ENCODE measurements around the gene ACTRT2. TPM values are rescaled to one million over a fixed set of nuclear protein-coding genes. Genes with fewer than 3 reads are reported as not detected.

The ACTRT2 gene
- total RNA-seq, 1 experiment from 2014 or later: not detected

DNA sequence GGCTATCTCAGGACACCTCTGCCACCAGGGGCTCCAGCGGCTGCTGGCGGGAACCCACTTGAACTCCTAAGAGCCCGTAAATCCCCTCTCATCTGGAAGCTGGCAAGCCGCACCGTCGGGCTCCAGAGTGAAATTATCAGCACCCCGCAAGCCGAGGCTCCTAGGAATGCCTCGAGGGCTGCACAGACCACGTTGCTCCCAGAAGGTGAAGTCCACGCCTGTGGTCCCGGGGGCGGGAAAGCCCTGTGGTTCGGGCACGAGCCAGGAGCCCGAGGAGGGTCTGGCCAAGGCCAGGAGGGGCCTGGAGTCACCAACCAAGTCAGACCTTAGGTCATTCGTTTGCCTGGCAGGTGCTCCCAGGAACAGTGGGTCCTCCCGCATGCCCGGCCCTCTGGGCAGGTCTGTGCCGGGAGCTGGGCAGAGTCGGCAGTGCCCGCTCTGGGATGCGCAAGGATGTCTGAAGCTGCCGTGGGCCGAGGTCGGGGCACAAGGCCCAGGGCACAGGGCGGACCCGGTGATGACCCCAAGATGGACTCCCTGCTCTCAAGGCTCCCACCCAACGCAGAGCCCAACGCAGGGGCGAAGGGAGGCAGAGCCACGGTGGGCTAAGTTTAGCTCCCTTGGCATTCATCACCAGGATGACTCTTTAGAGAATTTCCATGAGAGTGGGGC lies 8.9 kb downstream of the ACTRT2 start:
- TF ChIP-seq, protein P1, sequence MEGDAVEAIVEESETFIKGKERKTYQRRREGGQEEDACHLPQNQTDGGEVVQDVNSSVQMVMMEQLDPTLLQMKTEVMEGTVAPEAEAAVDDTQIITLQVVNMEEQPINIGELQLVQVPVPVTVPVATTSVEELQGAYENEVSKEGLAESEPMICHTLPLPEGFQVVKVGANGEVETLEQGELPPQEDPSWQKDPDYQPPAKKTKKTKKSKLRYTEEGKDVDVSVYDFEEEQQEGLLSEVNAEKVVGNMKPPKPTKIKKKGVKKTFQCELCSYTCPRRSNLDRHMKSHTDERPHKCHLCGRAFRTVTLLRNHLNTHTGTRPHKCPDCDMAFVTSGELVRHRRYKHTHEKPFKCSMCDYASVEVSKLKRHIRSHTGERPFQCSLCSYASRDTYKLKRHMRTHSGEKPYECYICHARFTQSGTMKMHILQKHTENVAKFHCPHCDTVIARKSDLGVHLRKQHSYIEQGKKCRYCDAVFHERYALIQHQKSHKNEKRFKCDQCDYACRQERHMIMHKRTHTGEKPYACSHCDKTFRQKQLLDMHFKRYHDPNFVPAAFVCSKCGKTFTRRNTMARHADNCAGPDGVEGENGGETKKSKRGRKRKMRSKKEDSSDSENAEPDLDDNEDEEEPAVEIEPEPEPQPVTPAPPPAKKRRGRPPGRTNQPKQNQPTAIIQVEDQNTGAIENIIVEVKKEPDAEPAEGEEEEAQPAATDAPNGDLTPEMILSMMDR (conservative IDR thresholded peaks at IDR 0.05): no peak
- Histone ChIP-seq H3K14ac (ENCODE audit: insufficient read depth, low read length) (no peak overlapping the region), H3K56ac (ENCODE audit: insufficient read length, low read depth, low read length) (no peak overlapping the region), H3K27ac (ENCODE audit: insufficient read length, low read depth, low read length) (no peak overlapping the region), H2BK12ac (ENCODE audit: insufficient read length, low read depth, low read length) (no peak overlapping the region), H4K20me1 (ENCODE audit: control insufficient read depth, insufficient read depth, insufficient read length) (no peaks in the 10 kb centered on the region), H4K5ac (ENCODE audit: insufficient read length, low read depth, low read length) (no peak overlapping the region), H3K4ac (ENCODE audit: low read depth, low read length) (no peak overlapping the region), H3K79me1 (ENCODE audit: insufficient read depth, low read depth, low read length, poor library complexity, severe bottlenecking) (no peaks in the 10 kb centered on the region), H2BK5ac (ENCODE audit: insufficient read length, low read length) (no peak overlapping the region), H4K8ac (replicated peaks; ENCODE audit: insufficient read length, low read depth, low read length) (no peak overlapping the region), H3K9ac (ENCODE audit: extremely low read depth, insufficient read length, low read length) (no peak overlapping the region), H3T11ph (ENCODE audit: low read length) (no peak overlapping the region), H3K4me1 (ENCODE audit: insufficient read depth, low read length) (no peaks in the 10 kb centered on the region), H3K4me2 (ENCODE audit: insufficient read depth, insufficient read length, low read length) (no peak overlapping the region), H2BK20ac (ENCODE audit: low read depth, low read length, poor library complexity, severe bottlenecking) (no peak overlapping the region), H3K79me2 (ENCODE audit: insufficient read depth, low read length) (no peaks in the 10 kb centered on the region), H3K23ac (ENCODE audit: insufficient read length, low read depth, low read length) (no peak overlapping the region), H2BK120ac (ENCODE audit: low read depth, low read length, poor library complexity, severe bottlenecking) (no peak overlapping the region), H4K91ac (ENCODE audit: insufficient read length, low read depth, low read length) (no peak overlapping the region), H2AFZ (ENCODE audit: low read length) (no peak overlapping the region), H3K27me3 (ENCODE audit: insufficient read depth, low read length) (no peaks in the 10 kb centered on the region), H2AK5ac (ENCODE audit: insufficient read length, low read length) (no peak overlapping the region), H3K23me2 (ENCODE audit: insufficient read length, low read depth, low read length, poor library complexity, severe bottlenecking) (no peaks in the 10 kb centered on the region), H2BK15ac (ENCODE audit: low read depth, low read length) (no peak overlapping the region), H3K9me3 (ENCODE audit: control insufficient read depth, low read depth, low read length) (peaks cover 17% of the 10 kb centered on the region), H3K18ac (ENCODE audit: insufficient read length, low read depth, low read length) (no peak overlapping the region)
- peak; percentile 10 for DNase-seq
- Mint-ChIP-seq H3K9me3 (peaks cover 0 to 16% of the 10 kb centered on the region in 2 experiments; a peak in 1 of 5 replicates), H3K4me3 (no peak overlapping the region), H3K27ac (no peak overlapping the region), H3K4me1 (no peaks in the 10 kb centered on the region), H3K36me3 (ENCODE audit: insufficient read depth in 1 of 3, low read depth in 3 of 3) (peaks cover 0 to 4% (median 0%) of the 10 kb centered on the region in 3 experiments; a peak in 1 of 7 replicates), H3K27me3 (ENCODE audit: low read depth) (no peaks in the 10 kb centered on the region)
- WGBS (ENCODE audit: extremely low coverage, insufficient read length, low lambda C conversion rate): no CpG with 5 or more reads among the region's 32 CpGs
